ENCODE data around the gene CNPY4. TPM values are rescaled to one million over a fixed set of nuclear protein-coding genes. Genes with fewer than 3 reads are reported as not detected.

Gene CNPY4
- 22.0 and 22.9 TPM in 2 replicates for total RNA-seq

DNA sequence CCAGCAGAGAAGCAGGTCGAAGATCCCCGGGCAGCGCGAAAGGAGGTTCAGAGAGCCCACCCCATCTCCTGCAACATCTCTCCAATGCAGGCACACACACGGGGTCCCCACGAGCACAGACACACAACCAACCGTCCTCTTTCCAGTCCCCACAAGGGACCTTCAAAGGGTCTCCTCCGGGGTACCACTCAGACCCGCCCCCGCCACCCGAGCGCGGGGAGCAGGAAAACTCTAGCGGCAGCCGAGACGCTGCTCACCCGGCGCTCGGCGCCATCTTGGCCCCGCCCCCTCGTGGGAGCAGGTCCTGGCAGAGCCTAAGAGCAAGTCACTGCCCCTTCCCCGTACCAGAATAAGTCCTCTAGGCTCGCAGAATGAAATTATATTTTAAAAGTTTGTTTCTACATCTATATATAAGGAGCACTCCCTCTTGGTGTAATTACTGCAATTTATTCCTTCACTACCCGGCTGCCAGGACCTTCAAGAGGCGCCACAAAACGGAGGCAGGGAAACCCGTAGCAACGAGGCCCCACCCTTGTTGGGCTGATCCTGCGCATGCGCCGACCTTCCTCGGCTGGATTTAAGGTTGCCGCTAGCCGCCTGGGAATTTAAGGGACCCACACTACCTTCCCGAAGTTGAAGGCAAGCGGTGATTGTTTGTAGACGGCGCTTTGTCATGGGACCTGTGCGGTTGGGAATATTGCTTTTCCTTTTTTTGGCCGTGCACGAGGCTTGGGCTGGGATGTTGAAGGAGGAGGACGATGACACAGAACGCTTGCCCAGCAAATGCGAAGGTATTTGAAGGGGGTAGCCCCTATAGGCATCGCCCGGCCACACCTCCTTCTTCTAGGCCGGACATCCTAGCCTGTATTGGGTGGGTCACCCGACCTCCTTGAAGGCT is at the start of gene CNPY4, which contains the start of gene TAF6:
CNPY4 (plus strand) TSS at position 563 of the 898 bp plus-strand sequence; CDS start at position 674, 111 bp downstream.
TAF6 (minus strand) TSS at position 287 of the 898 bp plus-strand sequence. CDS start 5,149 bp downstream, outside the sequence.

GRCh38 chr7:100081535-100082102 is 37.8 kb upstream of the CNPY4 start, which contains the start of gene ZNF3:
Gene ZNF3, minus strand, starts transcription at chr7:100081723. Its CDS starts 4,366 bp downstream, at chr7:100077357.

GRCh38 chr7:100088621-100089457 is 30.6 kb upstream of the CNPY4 start, which contains the start of gene COPS6:
Gene COPS6, plus strand, starts transcription at chr7:100088969. Its CDS starts 22 bp downstream, at chr7:100088991.

DNA sequence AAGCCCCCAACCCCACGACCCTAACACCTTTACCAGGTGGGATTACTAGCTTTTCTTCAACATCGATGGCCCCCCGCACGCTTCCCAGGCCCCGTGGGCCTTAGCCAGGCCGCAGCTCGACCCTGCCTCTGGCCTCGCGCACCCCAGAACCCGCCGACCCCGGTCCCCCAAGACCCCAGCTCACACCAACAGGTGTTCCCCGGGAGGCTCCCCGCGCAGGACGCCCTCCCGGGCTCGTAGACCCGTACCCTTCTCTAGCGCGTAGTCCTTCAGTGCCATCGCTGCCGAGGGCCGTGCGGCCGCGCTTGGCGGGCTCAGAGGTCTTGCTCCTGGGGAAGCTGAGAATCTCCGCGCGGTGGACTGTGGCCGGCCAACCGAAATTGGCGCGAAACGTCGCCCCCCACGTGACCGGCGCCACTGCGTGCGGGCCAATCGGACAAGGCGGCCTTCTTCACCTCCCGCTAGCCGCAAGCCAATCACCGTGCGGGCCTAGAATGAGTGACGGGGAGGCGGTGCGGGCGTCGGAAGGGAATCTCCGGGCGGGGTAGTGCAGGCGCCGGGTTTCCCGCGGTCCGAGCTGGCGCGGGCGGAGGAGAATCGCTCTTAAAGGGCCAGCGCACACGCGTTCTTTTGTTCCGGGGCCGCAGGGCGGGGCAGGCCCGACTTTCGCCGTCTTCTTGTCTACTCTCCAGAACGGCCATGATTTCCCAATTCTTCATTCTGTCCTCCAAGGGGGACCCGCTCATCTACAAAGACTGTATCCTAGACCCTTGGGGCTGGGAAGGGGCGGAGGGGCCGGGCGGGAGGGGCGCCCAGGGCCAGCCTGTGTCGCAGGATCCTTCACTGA is 18.2 kb upstream of the CNPY4 start, which contains the start of the genes AP4M1 and MCM7:
AP4M1 (plus strand) TSS at position 628 of the 847 bp plus-strand sequence; CDS start at position 700, 72 bp downstream.
MCM7 (minus strand) TSS at position 382 of the 847 bp plus-strand sequence; CDS start at position 279, 103 bp downstream.

GRCh38 chr7:100126931-100127865 is 7.8 kb downstream of the CNPY4 start, which contains the start of gene MBLAC1:
Gene MBLAC1, plus strand, starts transcription at chr7:100126967. Its CDS starts 429 bp downstream, at chr7:100127396.

GRCh38 chr7:100148559-100149328 is 29.3 kb downstream of the CNPY4 start, which contains the start of gene LAMTOR4:
Gene LAMTOR4, plus strand, starts transcription at chr7:100148918. Its CDS starts 55 bp downstream, at chr7:100148973.

GRCh38 chr7:100158229-100159098 is 39.0 kb downstream of the CNPY4 start, which contains the start of gene TRAPPC14:
Gene TRAPPC14, minus strand, starts transcription at chr7:100158723. Its CDS starts 224 bp downstream, at chr7:100158499.

Other genes starting within 250 kb of the CNPY4 start
- gene OR2AE1, start 242.6 kb upstream of the CNPY4 start, total RNA-seq: 0.16 TPM in 1 of 2 replicates, not detected in the other
- gene TRIM4, start 200.1 kb upstream of the CNPY4 start, total RNA-seq: 26.5 and 30.5 TPM in 2 replicates
- not detected in 2 replicates for gene GJC3, start 190.0 kb upstream of the CNPY4 start, total RNA-seq
- not detected in 2 replicates for gene AZGP1, start 143.6 kb upstream of the CNPY4 start, total RNA-seq
- gene ZKSCAN1, start 104.0 kb upstream of the CNPY4 start, total RNA-seq: 17.1 and 20.3 TPM in 2 replicates
- gene ZSCAN21, start 69.9 kb upstream of the CNPY4 start, total RNA-seq: 7.2 and 10.5 TPM in 2 replicates
- gene ZNF3, start 37.9 kb upstream of the CNPY4 start, total RNA-seq: 12.5 and 17.8 TPM in 2 replicates
- 45.8 and 57.2 TPM in 2 replicates for gene COPS6, start 30.7 kb upstream of the CNPY4 start, total RNA-seq
- 26.2 and 34.8 TPM in 2 replicates for gene MCM7, start 18.2 kb upstream of the CNPY4 start, total RNA-seq
- gene AP4M1, start 18.0 kb upstream of the CNPY4 start, total RNA-seq: 11.7 and 23.0 TPM in 2 replicates
- 51.4 and 58.5 TPM in 2 replicates for gene TAF6, start 276 bp upstream of the CNPY4 start, total RNA-seq
- 3.4 and 5.4 TPM in 2 replicates for gene MBLAC1, start 7.3 kb downstream of the CNPY4 start, total RNA-seq
- 136 and 155 TPM in 2 replicates for gene LAMTOR4, start 29.3 kb downstream of the CNPY4 start, total RNA-seq
- 7.3 and 10.5 TPM in 2 replicates for gene TRAPPC14, start 39.1 kb downstream of the CNPY4 start, total RNA-seq
- 3.8 and 4.5 TPM in 2 replicates for gene GAL3ST4, start 49.0 kb downstream of the CNPY4 start, total RNA-seq
- gene GPC2, start 57.7 kb downstream of the CNPY4 start, total RNA-seq: 5.6 TPM in 1 of 2 replicates, not detected in the other
- 0.16 and 1.8 TPM in 2 replicates for gene STAG3, start 58.3 kb downstream of the CNPY4 start, total RNA-seq
- not detected in 2 replicates for gene PVRIG, start 100.3 kb downstream of the CNPY4 start, total RNA-seq
- gene SPDYE3, start 188.1 kb downstream of the CNPY4 start, total RNA-seq: not detected in 2 replicates
- 13.5 and 19.0 TPM in 2 replicates for gene PILRB, start 238.5 kb downstream of the CNPY4 start, total RNA-seq